ENCODE results near the gene MUC22.

GRCh38 chr6:31048099-31048498 is 37.8 kb downstream of the MUC22 start:
- no peak for TF ChIP-seq EZH2 (IDR thresholded peaks at IDR 0.05; ENCODE audit: borderline replicate concordance, low read length)
- TF ChIP-seq CTCF (IDR thresholded peaks at IDR 0.05; ENCODE audit: low read length) = no peak
